ENCODE data around the gene CIB4.

- TF ChIP-seq USF1 (CRISPR knock-in tag; IDR thresholded peaks at IDR 0.05) (no peak), KAT7 (CRISPR knock-in tag; IDR thresholded peaks at IDR 0.05; ENCODE audit: borderline replicate concordance) (no peak), SP1 (CRISPR knock-in tag; conservative IDR thresholded peaks at IDR 0.05) (no peak), NFYB (CRISPR knock-in tag; conservative IDR thresholded peaks at IDR 0.05; ENCODE audit: low read depth) (no peak), E2F5 (CRISPR knock-in tag; IDR thresholded peaks at IDR 0.05) (no peak), CTCF (IDR thresholded peaks at IDR 0.05) (no peak), CREM (CRISPR knock-in tag; IDR thresholded peaks at IDR 0.05) (no peak)
These were observed 7.1 kb downstream of the CIB4 start for GRCh38 chr2:26633993-26634595.

All from WTC11 (cell line).